AG10803 (cell line): Measurements from ENCODE around the gene XG.
A peak's percentile ranks its signal among the peaks of the same experiment; 100 is the strongest.
"Not testable (repeated sequence)": the region's sequence is repeated elsewhere in the genome, so short reads cannot be mapped to it uniquely, and the experiment has no call there.

Source experiments
- DNase-seq: peaks from one replicate; pipeline ENCODE4 v3.0.0; 2010; ENCODE audit warnings: low read depth
- H3K4me3 ChIP-seq: 2 replicates; pipeline ENCODE4 v1.5.1; 2011; ENCODE audit warnings: mild to moderate bottlenecking, low read length, control low read depth
- TF ChIP-seq, protein P1 (sequence below): conservative IDR thresholded peaks from 2 replicates; pipeline ENCODE4 v1.5.1; 2011; ENCODE audit warnings: mild to moderate bottlenecking, low read length, control low read depth, inconsistent platforms

XG gene

DNA sequence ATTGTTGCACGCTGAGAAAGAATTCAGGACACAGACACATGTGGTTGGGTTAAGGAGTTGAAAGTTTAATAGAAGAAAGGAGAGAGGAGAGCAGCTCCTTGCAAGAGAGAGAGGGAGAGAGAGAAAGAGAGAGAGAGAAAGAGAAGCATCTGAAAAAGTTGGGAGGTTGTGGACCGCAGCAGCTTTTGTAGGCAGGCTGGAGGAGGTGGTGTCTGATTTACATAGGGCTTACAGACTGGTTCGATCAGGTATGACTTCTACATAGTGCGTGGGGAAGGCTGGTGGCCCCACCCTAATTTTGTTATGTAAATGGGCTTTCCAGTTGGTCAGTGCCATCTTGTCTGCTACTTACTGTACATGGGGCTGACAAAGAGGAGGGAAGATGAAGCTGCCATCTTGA, 49.4 kb downstream of the XG start:
- TF ChIP-seq, protein P1, sequence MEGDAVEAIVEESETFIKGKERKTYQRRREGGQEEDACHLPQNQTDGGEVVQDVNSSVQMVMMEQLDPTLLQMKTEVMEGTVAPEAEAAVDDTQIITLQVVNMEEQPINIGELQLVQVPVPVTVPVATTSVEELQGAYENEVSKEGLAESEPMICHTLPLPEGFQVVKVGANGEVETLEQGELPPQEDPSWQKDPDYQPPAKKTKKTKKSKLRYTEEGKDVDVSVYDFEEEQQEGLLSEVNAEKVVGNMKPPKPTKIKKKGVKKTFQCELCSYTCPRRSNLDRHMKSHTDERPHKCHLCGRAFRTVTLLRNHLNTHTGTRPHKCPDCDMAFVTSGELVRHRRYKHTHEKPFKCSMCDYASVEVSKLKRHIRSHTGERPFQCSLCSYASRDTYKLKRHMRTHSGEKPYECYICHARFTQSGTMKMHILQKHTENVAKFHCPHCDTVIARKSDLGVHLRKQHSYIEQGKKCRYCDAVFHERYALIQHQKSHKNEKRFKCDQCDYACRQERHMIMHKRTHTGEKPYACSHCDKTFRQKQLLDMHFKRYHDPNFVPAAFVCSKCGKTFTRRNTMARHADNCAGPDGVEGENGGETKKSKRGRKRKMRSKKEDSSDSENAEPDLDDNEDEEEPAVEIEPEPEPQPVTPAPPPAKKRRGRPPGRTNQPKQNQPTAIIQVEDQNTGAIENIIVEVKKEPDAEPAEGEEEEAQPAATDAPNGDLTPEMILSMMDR, result no peak
- DNase-seq, result no peak
- no peak overlapping the region for H3K4me3 ChIP-seq

DNA sequence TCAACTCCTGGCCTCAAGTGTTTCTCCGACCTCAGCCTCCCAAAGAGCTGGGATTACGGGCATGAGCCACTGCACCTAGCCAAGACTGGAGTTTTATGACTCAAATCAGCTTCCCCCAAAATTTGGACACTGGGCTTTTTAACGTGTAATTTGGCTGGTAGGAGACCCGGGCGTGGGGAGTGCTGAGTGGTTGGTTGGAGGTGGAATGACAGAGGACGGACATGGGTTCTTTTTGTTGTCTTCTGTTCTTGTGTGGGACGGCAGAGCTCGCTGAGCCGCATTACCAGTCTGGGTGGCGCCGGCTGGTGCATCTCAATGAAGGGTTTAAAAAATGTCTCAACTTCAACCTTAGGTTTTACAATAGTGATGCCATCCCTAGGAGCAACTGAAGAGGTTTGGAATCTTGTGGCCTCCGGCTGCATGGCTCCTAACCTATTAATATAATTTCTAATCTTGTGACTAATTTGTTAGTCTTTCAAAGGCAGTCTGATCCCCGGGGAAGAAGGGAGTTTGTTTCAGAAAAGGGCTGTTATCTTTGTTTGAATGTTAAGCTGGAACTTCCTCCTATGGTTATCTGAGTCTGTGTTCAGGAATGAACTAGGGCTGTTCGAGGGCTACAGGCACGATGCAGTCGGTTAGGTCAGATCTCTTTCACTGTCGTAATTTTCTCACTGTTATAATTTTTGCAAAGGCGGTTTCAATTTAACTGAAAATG, 50.7 kb downstream of the XG start:
- DNase-seq, result peak; percentile 3
- H3K4me3 ChIP-seq, result not testable (repeated sequence)

DNA sequence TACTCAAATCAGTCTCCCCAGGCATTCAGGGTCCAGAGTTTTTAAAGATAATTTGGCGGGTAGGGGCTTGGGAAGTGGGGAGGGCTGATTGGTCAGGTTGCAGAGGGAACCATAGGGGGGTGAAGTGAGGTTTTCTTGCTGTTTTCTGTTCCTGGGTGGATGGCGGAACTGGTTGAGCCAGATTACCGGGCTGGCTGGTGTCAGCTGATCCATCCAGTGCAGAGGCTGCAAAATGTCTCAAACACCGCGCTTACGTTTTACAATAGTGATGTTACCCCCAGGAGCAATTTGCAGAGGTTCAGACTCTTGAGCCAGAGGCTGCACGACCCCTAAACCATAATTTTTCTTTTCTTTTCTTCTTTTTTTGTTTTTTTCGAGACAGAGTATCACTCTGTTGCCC, 51.6 kb downstream of the XG start:
- DNase-seq, H3K4me3 ChIP-seq: not testable (repeated sequence)

DNA sequence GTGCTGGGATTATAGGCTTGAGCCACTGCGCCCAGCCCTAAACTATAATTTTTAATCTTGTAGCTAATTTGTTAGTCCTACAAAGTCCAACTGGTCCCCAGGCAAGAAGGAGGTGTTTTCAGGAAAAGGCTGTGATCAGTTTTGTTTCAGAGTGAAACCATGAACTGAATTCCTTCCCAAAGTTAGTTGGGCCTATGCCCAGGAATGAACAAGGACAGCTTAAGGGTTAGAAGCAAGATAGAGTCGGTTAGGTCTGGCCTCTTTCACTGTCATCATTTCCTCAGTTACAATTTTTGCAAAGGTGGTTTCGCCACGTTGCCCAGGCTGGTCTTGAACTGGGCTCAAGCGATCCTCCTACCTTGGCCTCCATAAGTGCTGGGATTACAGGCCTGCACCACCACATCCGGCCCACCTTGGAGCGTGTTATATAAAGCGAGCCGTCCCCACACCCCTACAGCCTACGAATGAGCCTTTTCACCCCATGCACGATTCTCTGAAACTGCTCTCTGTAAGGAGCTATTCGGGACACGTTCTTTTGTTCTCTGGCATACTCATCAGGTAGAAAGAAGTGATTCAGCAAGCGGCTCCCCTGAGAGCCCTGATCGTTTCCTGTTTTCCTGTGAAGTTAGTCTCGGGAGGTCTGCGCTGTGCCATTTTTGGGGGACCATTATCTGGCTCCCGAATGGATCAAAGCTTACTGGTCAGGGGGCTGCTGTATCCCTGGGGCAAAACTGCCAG, 52.4 kb downstream of the XG start:
- H3K4me3 ChIP-seq, result not testable (repeated sequence)
- DNase-seq, result peak; percentile 0

DNA sequence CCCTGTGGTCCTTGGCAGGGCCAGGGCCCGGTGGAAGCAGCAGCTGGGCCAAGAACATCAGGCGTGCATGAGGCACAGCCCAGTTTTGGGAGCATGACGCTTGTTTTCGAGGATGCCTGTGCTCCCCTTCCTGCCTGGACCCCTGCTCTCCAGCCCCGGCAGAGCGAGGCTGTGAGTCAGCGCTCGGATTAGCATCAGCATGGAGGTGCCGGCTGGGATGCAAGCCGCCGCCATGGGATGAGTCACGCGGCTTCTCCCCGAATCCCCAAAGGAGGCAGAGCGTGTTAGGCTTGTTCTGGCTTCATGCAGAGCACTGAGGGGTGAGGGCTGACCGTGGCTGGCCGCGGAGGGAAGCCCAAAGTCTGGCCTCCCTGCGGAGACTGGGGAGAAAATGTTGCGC, 53.0 kb downstream of the XG start:
- peak; percentile 24 for DNase-seq
- not testable (repeated sequence) for H3K4me3 ChIP-seq

DNA sequence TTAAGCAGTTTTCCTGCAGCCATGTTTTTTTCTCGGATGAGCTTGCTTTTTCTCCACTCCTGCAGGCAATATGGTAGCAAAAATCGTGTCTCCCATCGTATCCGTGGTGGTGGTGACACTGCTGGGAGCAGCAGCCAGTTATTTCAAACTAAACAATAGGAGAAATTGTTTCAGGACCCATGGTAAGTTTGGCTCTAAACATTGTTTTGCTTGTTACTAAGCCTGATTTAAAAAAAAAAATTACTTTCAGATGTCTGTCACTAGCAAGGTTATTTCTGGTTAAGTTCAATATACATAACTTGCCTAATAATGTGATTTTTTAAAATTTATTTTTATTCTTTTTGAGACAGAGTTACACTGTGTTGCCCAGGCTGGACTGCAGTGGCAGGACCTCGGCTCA, 59.4 kb downstream of the XG start:
- H3K4me3 ChIP-seq, result no peak overlapping the region
- peak; percentile 23 for DNase-seq

DNA sequence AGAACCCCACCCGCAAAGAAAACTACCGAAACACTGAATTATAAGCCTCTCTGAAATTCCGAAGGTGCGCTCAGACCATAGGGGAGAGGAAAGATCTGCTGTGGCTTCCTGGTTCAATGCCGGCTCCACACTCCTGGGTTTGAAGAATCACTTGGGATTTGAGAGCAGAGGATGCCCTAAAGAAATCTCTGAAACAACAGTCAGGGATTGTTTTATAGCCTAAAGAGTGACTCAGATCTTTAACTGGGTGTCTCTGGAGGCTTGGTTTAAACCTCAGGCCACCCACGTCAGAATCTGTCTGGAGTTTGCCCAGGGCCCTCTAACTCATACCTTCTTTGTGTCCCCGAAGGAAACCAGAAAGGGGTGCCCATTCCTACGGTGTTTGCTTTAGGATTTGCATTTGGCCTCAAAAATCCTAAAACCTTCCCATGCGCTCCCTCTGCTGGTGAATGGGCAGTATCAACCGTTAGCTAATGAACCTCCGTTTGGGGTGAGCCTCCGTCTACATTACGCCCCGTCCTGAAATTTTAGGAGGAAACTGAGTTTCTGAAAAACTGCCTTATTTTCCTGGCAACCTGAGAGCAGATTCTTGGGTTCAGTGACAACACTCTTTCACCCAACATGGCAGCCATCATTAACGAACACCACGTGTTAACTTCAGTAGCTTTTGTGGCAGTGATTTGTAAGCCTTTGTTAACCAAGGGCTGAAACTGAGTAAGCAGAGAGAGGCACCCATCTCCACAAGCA, 60.5 kb downstream of the XG start:
- TF ChIP-seq, protein P1, result peak; percentile 53
- H3K4me3 ChIP-seq, result not testable (repeated sequence)
- peak; percentile 28 for DNase-seq

More for the DNA sequence above, 59.4 kb downstream of the XG start:
- TF ChIP-seq, protein P1, result no peak

DNA sequence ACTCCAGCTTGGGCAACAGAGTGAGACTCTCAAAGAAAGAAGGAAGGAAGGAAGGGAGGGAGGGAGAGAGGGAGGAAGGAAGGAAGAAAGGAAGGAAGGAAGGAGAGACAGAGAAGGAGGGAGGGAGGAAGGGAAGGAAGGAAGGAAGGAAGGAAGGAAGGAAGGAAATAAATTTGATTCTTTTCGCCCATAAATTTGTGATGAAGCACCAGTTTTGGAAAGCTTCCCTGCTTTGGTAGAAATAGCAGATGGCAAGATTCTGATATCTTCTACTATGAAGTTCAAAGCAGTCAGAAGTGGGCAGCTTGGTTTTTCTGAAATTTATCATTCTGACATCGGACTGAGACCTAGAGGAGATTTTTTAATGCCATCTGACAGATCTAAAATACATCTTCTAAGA, 65.2 kb downstream of the XG start:
- H3K4me3 ChIP-seq, result no peak overlapping the region
- TF ChIP-seq, protein P1, result no peak
- no peak for DNase-seq

DNA sequence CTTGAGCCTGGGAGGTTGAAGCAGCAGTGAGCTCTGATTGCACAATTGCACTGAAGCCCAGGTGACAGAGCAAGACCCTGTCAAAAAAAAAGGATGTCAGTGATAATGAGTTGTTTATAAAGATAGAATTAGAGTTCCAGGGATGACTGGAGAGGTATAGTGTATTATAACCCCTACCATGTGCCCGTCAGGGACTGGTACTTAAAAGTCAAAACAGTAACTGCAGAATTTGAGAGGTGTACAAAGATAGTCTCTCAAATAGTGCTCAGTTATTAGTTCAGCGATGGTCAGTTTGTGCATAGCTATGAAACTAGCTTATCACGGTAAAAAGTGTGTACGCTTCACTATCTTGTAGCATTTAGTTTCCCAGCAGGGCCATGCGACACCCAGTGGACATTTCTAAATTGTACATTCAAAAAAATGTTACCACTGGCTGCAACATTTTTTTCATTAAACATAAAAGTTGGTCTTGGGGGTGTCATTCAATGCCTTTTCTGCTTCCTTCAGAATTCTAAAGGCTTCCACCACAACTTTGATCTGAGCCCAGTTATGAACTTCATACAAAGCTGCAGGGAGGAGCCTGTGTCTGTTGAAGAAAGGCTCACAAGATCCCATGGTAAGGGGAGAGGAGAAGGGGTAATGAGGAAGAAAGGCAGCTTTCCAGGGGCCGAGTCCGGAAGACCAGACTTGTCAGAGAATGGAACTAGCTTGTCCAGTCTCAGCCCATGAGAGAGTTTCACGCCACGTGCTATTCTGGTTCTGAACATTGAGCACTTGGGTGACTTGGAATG, 67.7 kb downstream of the XG start:
- peak; percentile 24 for DNase-seq

More for the DNA sequence above, 67.7 kb downstream of the XG start:
- H3K4me3 ChIP-seq, result no peak overlapping the region
- TF ChIP-seq, protein P1, result peak; percentile 49
